WTC11 (cell line): ENCODE measurements around the gene RASSF1. TPM values are rescaled to one million over a fixed set of nuclear protein-coding genes. Genes with fewer than 3 reads are reported as not detected.

Experiments used
- ATAC-seq: fragments of 200-7000 bp; cut with Tn5 transposase; 2 replicates; pipeline ENCODE4 v1.10.0; 2021; ENCODE audit warnings: mild to moderate bottlenecking, moderate library complexity
- CTCF ChIA-PET: fragments of 300-600 bp; sonication (Branson Sonifier 250); formaldehyde crosslinking; loops from one replicate; lab custom pipeline; 2021; ENCODE audit warnings: antibody characterized with exemption; lab: Charles Lee
- POLR2A ChIA-PET: fragments of 350-600 bp; sonication (Branson Sonifier 250); formaldehyde crosslinking; loops from one replicate; lab custom pipeline; 2021; ENCODE audit warnings: antibody characterized with exemption; lab: Charles Lee
- DNase-seq: peaks from one replicate; pipeline ENCODE4 v3.0.0; 2021; ENCODE audit warnings: low spot score
- H3K27ac Mint-ChIP-seq: 2 replicates; pipeline ENCODE4 v1.8.0; 2021; ENCODE audit warnings: mixed read lengths
- H3K27me3 Mint-ChIP-seq: 2 replicates; pipeline ENCODE4 v1.8.0; 2021; ENCODE audit warnings: low read depth, mild to moderate bottlenecking, moderate library complexity, mixed read lengths
- H3K36me3 Mint-ChIP-seq: 2 replicates; pipeline ENCODE4 v1.8.0; 2021; ENCODE audit warnings: mixed read lengths
- H3K4me1 Mint-ChIP-seq: 2 replicates; pipeline ENCODE4 v1.8.0; 2022; ENCODE audit warnings: mixed read lengths
- H3K4me3 Mint-ChIP-seq: 2 replicates; pipeline ENCODE4 v1.8.0; 2021; ENCODE audit warnings: mild to moderate bottlenecking, moderate library complexity, mixed read lengths
- H3K9me3 Mint-ChIP-seq: 2 replicates; pipeline ENCODE4 v1.8.0; 2021; ENCODE audit warnings: mixed read lengths
- AR ChIP-seq: fragments of 250-450 bp; sonication (Bioruptor Pico); IDR thresholded peaks from 2 replicates; pipeline ENCODE4 v1.9.0; 2021; ENCODE audit warnings: mild to moderate bottlenecking
- ARID4B ChIP-seq: sonication (generic); formaldehyde crosslinking; IDR thresholded peaks from 2 replicates; pipeline ENCODE4 v1.8.0; 2023; ENCODE audit warnings: missing genetic modification reagents, mild to moderate bottlenecking, borderline replicate concordance
- ATF2 ChIP-seq: sonication (generic); formaldehyde crosslinking; IDR thresholded peaks from 2 replicates; pipeline ENCODE4 v1.8.1; 2022; ENCODE audit warnings: low read depth, missing genetic modification reagents, borderline replicate concordance
- ATF3 ChIP-seq: sonication (generic); formaldehyde crosslinking; conservative IDR thresholded peaks from 2 replicates; pipeline ENCODE4 v1.8.1; 2022; ENCODE audit warnings: mild to moderate bottlenecking, missing genetic modification reagents
- CDX4 ChIP-seq: fragments of 250-450 bp; sonication (Bioruptor Pico); IDR thresholded peaks from 2 replicates; pipeline ENCODE4 v1.9.0; 2021; ENCODE audit warnings: moderate library complexity, mild to moderate bottlenecking, inconsistent platforms, borderline replicate concordance
- ESRRA ChIP-seq: sonication (generic); formaldehyde crosslinking; IDR thresholded peaks from 2 replicates; pipeline ENCODE4 v1.8.1; 2022; ENCODE audit warnings: mild to moderate bottlenecking, missing genetic modification reagents, borderline replicate concordance
- HMGXB4 ChIP-seq: sonication (generic); formaldehyde crosslinking; IDR thresholded peaks from 2 replicates; pipeline ENCODE4 v1.8.1; 2023; ENCODE audit warnings: mild to moderate bottlenecking, moderate library complexity, missing genetic modification reagents
- IRF2 ChIP-seq: sonication (generic); formaldehyde crosslinking; IDR thresholded peaks from 2 replicates; pipeline ENCODE4 v1.8.0; 2022; ENCODE audit warnings: low read depth, missing genetic modification reagents, borderline replicate concordance
- JUN ChIP-seq: sonication (generic); formaldehyde crosslinking; IDR thresholded peaks from 2 replicates; pipeline ENCODE4 v1.8.0; 2023; ENCODE audit warnings: mild to moderate bottlenecking, missing genetic modification reagents
- KAT7 ChIP-seq: sonication (generic); formaldehyde crosslinking; IDR thresholded peaks from 2 replicates; pipeline ENCODE4 v1.8.1; 2023; ENCODE audit warnings: missing genetic modification reagents, mild to moderate bottlenecking, borderline replicate concordance
- NFYB ChIP-seq: sonication (generic); formaldehyde crosslinking; conservative IDR thresholded peaks from 2 replicates; pipeline ENCODE4 v1.8.0; 2022; ENCODE audit warnings: low read depth, missing genetic modification reagents
- SOX15 ChIP-seq: fragments of 250-450 bp; sonication (Bioruptor Pico); IDR thresholded peaks from 2 replicates; pipeline ENCODE4 v1.9.0; 2021; ENCODE audit warnings: mild to moderate bottlenecking
- ZNF416 ChIP-seq: fragments of 250-450 bp; sonication (Bioruptor Pico); IDR thresholded peaks from 2 replicates; pipeline ENCODE4 v1.9.0; 2021; ENCODE audit warnings: mild to moderate bottlenecking, inconsistent platforms
- total RNA-seq: library from RNA; stranded (reverse); gene quantifications from 3 replicates; pipeline ENCODE4 v1.2.3, GENCODE V29; 2021

The RASSF1 gene
- total RNA-seq, 1 experiment from 2014 or later, result 14.5 TPM

GRCh38 chr3:50319181-50319893 is 21.3 kb downstream of the RASSF1 start:
- ATAC-seq (no peak), DNase-seq (no peak)
- ChIA-PET POLR2A (no interaction called here), CTCF (interaction anchor here (0.6 to 2.1 kb wide), 7 partner anchors 9 to 409 kb away, joined by 3 to 6 read pairs (median 3); partner anchors contain the start of genes HYAL1 and IFRD2)
- no peaks in the 10 kb centered on the region for H3K9me3 Mint-ChIP-seq
- no peaks in the 10 kb centered on the region for H3K27me3 Mint-ChIP-seq
- no peak for TF ChIP-seq HMGXB4 (CRISPR knock-in tag)
- no peak for TF ChIP-seq ZNF416 (CRISPR knock-in tag)
- no peak for TF ChIP-seq ATF2 (CRISPR knock-in tag)
- TF ChIP-seq ATF3 (CRISPR knock-in tag), result no peak
- TF ChIP-seq IRF2 (CRISPR knock-in tag), result no peak
- peak overlapping the region; percentile 93 for H3K4me3 Mint-ChIP-seq
- H3K27ac Mint-ChIP-seq, result no peak overlapping the region
- peaks cover 38% of the 10 kb centered on the region for H3K36me3 Mint-ChIP-seq
- H3K4me1 Mint-ChIP-seq, result peaks cover 34% of the 10 kb centered on the region

- peaks cover 5% of the 10 kb centered on the region; the same call in 1 of the 2 replicates for H3K9me3 Mint-ChIP-seq
- H3K27me3 Mint-ChIP-seq, result no peaks in the 10 kb centered on the region
- H3K36me3 Mint-ChIP-seq, result peaks cover 45% of the 10 kb centered on the region
- no peak for ATAC-seq
- CTCF ChIA-PET, result interaction anchor here (1.0 to 2.1 kb wide), 4 partner anchors 10 to 408 kb away, joined by 3 to 6 read pairs (median 4); partner anchors contain the start of gene HYAL1
- DNase-seq, result no peak
- H3K4me1 Mint-ChIP-seq, result peaks cover 27% of the 10 kb centered on the region
- no peak for TF ChIP-seq AR (CRISPR knock-in tag)
- TF ChIP-seq SOX15 (CRISPR knock-in tag), result no peak
- TF ChIP-seq KAT7 (CRISPR knock-in tag), result no peak
- no peak for TF ChIP-seq ATF3 (CRISPR knock-in tag)
- TF ChIP-seq ARID4B (CRISPR knock-in tag), result no peak
- no peak for TF ChIP-seq NFYB
- no peak for TF ChIP-seq ESRRA (CRISPR knock-in tag)
- no peak for TF ChIP-seq JUN (CRISPR knock-in tag)
- TF ChIP-seq CDX4, result no peak
- H3K27ac Mint-ChIP-seq, result no peak overlapping the region
- POLR2A ChIA-PET, result no interaction called here
- peak overlapping the region; percentile 16; the same call in 1 of the 2 replicates for H3K4me3 Mint-ChIP-seq
Measured at GRCh38 chr3:50318615-50319014, 22.0 kb downstream of the RASSF1 start.
